Stimulated activated CD4-positive, alpha-beta T cell treated with anti-CD3 and anti-CD28 coated beads, Interleukin-2, amount 100 ng/mL, for 4 hours (primary cell): ENCODE results near the gene ARHGEF16.

Experiments
- DNase-seq: peaks from one replicate; pipeline ENCODE4 v3.0.0-alpha.2; 2020; ENCODE audit warnings: low read depth

The ARHGEF16 gene

GRCh38 chr1:3468236-3469103, 14.0 kb downstream of the ARHGEF16 start:
- DNase-seq: no peak

DNA sequence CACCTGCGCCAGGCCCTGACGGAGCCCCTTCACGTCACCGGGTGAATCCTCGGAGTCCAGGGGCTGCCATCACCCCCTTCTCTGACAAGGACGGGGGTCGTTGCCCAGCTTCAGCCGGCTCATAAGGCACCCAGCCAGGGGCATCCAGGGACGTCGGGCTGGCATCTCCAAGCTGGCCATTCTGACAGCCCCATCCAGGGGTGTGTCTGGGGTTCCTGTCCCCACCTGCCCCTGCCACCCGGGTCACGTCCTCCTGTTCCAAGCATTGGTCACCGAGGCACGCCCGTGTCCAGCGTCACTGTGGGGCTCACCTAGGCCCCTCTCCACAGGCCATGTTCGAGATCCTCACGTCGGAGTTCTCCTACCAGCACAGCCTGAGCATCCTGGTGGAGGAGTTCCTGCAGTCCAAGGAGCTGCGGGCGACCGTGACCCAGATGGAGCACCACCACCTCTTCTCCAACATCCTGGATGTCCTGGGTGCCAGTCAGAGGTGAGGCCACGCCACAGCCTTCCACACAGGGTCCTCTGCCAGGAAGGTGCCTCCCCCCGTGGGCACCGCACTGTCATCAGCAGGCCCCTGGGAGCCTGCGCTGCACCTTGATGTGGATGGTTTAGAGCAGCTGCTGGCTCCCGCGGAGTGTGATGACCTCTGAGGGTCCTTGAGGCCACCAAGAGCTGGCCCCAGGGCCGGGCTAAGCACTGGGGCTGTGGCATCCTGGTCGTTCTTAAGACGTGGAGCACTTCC, 14.8 kb downstream of the ARHGEF16 start:
- DNase-seq: no peak

DNA sequence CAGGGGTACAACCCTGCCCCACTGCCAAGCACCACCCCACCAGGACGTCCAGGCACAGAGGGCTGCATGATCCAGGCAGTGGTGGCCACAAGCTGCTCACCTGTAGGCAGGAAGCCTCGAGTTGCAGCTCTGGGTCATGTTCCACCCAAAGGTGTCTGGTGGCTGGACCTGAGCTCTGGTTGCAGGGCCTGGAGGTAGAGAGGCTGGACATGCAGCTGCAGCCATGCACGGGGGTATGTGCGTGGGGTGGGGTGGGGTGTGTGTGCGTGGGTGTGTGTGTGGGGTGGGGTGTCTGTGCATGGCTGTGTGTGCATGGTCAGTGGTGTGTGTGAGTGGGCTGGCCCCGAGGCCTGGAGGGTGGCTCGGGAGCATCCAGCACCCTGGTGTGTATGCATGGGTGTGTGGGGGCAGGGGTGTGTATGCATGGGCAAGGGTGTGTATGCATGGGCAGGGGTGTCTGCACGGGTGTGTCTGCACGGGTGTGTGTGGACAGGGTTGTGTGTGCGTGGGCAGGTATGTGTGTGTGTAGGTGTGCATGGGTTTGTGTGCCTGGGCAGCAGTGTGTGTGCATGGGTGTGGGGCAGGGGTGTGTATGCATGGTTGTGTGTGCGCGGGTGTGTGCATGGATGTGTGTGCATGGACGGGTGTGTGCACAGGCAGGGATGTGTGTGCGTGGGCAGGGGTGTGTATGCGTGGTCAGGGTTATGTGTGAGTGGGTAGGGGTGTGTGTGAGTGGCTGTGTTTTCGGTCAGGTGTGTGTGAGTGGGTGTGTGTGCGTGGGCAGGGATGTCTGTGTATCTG, 15.6 kb downstream of the ARHGEF16 start:
- no peak for DNase-seq

DNA sequence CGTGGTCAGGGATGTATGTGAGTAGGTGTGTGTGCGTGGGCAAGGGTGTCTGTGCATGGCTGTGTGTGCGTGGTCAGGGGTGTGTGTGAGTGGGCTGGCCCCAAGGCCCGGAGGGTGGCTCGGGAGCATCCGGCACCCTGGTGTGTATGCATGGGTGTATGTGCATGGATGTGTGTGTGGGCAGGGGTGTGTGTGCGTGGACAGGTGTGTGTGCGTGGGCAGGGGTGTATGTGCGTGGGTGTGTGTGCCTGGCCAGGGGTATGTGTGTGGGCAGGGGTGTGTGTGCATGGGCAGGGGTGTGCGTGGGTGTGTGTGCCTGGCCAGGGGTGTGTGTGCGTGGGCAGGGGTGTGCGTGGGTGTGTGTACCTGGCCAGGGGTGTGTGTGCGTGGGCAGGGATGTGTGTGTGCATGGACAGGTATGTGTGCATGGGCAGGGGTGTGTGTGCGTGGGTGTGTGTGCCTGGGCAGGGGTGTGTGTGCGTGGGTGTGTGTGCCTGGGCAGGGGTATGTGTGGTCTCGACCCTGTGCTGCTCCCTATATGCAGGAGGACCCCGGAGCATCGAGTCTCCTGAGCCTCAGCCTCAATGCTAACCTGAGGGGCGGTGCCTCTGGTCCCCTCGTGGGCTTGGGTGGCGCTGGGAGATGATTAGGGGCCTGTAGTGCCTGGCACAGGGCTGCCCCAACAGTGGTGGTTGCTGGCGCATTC, 16.3 kb downstream of the ARHGEF16 start:
- DNase-seq: no peak

GRCh38 chr1:3471356-3472087, 17.1 kb downstream of the ARHGEF16 start:
- DNase-seq: no peak

GRCh38 chr1:3472088-3472850, 17.8 kb downstream of the ARHGEF16 start:
- DNase-seq: no peak

- DNase-seq: no peak
These were observed 18.4 kb downstream of the ARHGEF16 start for GRCh38 chr1:3472906-3473305.

DNA sequence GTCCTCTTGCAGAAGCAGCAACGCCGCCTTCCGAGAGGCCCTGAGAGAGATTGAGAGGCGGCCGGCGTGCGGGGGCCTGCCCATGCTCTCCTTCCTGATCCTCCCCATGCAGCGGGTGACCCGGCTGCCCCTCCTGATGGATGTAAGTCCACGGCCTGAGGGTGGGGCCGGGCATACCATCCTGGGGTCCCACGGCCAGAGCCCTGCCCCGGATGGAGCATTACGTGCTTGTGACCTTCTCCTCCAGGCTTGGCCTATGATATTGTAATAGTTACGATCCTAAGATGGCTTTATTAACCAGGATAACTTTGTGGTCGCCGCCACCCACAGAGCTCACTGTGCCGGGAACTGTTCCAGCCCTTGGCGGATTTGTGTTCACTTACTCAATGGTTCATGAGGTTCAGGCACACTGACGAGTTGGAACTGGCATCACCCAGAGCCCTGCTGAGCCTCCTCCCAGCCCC, 18.9 kb downstream of the ARHGEF16 start:
- DNase-seq: no peak

DNA sequence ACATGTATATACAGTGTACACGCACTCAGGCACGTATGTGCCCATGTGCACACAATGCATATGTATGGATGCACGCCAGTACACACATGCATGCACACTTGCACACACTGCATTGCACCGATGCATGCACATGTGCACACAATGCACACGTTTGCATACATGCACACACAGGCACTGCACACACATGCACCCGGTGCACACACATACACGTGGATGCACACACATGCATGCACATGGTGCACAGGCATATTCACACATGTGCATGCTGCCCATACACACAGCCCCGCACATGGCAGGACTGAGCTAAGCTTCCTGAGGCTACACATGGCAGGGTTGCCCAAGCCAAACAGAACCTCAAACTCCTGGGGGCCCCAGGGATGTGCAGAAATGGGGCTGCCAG, 19.6 kb downstream of the ARHGEF16 start:
- DNase-seq: no peak

- no peak for DNase-seq
These were observed 20.0 kb downstream of the ARHGEF16 start for GRCh38 chr1:3474421-3474820.

DNA sequence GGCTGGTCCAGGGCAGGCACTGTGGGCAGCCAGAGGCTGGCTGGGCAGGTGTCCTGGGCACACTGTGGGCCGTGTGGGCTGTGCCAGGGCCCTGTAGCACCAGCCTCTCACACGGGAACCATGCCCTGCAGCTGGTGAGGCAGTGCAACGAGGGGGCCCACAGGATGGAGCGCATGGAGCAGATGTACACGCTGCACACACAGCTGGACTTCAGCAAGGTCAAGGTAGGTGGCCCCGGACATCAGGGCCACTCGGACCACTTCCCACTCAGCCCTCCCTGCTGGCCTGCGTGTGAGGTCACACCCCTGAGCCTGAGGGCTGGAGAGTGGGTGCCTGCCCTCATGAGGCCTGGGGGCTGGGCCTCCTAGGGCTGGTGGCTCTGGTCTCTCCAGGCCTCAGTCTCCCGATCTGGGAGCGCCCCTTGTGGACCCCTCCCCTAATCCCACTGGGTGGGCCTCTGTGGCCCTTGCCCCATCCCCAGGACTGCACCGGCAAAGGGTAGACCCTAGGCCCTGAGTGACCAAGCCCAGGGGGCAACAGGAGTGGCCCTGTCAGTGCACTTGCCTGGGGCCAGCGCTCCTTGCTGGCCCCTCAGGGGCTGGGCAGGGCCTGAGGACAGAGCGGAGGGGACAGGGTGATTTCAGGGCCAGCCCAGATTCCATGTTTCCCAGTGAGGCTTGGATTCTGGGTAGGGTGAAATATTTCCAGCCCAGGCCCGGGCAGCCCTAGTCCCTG, 21.5 kb downstream of the ARHGEF16 start:
- DNase-seq: no peak

GRCh38 chr1:3476666-3477065, 22.2 kb downstream of the ARHGEF16 start:
- DNase-seq: no peak

GRCh38 chr1:3477241-3477995, 23.0 kb downstream of the ARHGEF16 start:
- no peak for DNase-seq

- no peak for DNase-seq
These were observed 23.7 kb downstream of the ARHGEF16 start for GRCh38 chr1:3478187-3478586.

- DNase-seq: no peak
These were observed 25.3 kb downstream of the ARHGEF16 start for GRCh38 chr1:3479511-3480368.

GRCh38 chr1:3480369-3480719, 25.9 kb downstream of the ARHGEF16 start:
- DNase-seq: no peak

GRCh38 chr1:3481046-3481445, 26.6 kb downstream of the ARHGEF16 start:
- DNase-seq: no peak

DNA sequence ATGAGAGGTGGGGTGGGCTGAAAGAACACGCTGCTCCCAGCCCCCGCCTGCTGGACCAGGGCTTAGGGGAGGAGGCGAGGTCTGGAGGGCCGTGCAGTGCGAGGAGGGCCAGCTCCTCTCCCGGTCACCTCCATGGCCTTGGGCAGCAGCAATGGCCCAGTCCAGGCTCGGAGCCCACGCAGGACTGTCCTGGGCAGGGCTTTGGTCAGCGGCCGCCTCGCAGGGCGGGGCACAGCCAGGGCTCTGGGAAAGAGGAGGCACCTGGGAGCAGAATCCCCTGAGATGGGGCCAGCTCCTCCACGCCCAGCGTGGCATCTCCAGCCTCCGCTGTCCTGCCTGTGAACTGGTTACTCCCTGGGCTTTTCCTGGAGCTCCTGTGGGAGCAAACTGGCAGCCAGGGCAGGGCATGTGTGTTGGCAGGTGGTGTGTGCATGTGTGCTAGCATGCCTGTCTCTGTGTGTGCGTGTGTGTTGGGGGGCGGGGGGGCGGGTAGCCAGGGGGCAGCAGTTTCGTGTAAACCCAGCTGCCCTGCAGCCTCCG, 27.4 kb downstream of the ARHGEF16 start:
- DNase-seq: no peak
